T-cell (primary cell): ENCODE data around the gene NXPH4. TPM values are rescaled to one million over a fixed set of nuclear protein-coding genes. Genes with fewer than 3 reads are reported as not detected.

ENCODE experiments used
- ATAC-seq, 4 experiments: fragments of 200-7000 bp in 3 of 4; fragments of 150-1000 bp in 1 of 4; cut with Tn5 transposase; replicated peaks in 1 of 4; 1 replicate in 3 of 4; 2 replicates in 1 of 4; pipeline ENCODE4 v1.10.0; 2021; ENCODE audit warnings: moderate library complexity in 3 of 4, mild to moderate bottlenecking in 2 of 4, moderate number of reproducible peaks in 1 of 4
- CTCF ChIA-PET, 2 donors: fragments of 300-600 bp; sonication (Branson Sonifier 250); formaldehyde crosslinking; loops; one replicate each; lab custom pipeline; 2022; ENCODE audit warnings: antibody characterized with exemption in 2 of 2; lab: Charles Lee
- POLR2A ChIA-PET, 2 donors: fragments of 300-600 bp; sonication (Branson Sonifier 250); formaldehyde crosslinking; loops; one replicate each; lab custom pipeline; 2022; ENCODE audit warnings: antibody characterized with exemption in 2 of 2; lab: Charles Lee
- DNase-seq, 35 experiments: peaks; one replicate each; pipeline versions ENCODE4 v3.0.0 to v3.0.0-alpha.2; 2013 to 2023
- H3K27ac ChIP-seq: one replicate; pipeline ENCODE4 v1.5.1; 2013; ENCODE audit warnings: low read length
- H3K27me3 ChIP-seq, 2 experiments: replicated peaks in 1 of 2; 1 replicate in 1 of 2; 2 replicates in 1 of 2; pipeline versions ENCODE4 v1.6.1 to v1.7.0; 2013; ENCODE audit warnings: low read length in 1 of 2, mixed read lengths in 1 of 2; ENCODE audit not compliant: control insufficient read depth in 2 of 2, insufficient read depth in 2 of 2; ENCODE audit errors: extremely low read depth in 1 of 2
- H3K36me3 ChIP-seq, 2 donors: 1 replicate in 1 of 2; 2 replicates in 1 of 2; pipeline versions ENCODE4 v1.6.1 to v1.7.0; 2013; ENCODE audit warnings: low read length in 1 of 2; ENCODE audit not compliant: control insufficient read depth in 2 of 2, insufficient read depth in 1 of 2; ENCODE audit errors: extremely low read depth in 1 of 2
- H3K4me1 ChIP-seq, 2 experiments: 1 replicate in 1 of 2; 2 replicates in 1 of 2; pipeline versions ENCODE4 v1.6.1 to v1.7.0; 2013; ENCODE audit warnings: low read length in 2 of 2, mixed read lengths in 1 of 2; ENCODE audit not compliant: insufficient read depth in 2 of 2, control insufficient read depth in 1 of 2; ENCODE audit errors: extremely low read depth in 1 of 2
- H3K4me3 ChIP-seq, 2 donors: 1 replicate in 1 of 2; 2 replicates in 1 of 2; pipeline versions ENCODE4 v1.5.1 to v1.7.0; 2013; ENCODE audit warnings: mild to moderate bottlenecking in 2 of 2, low read length in 1 of 2, moderate library complexity in 1 of 2; ENCODE audit not compliant: control insufficient read depth in 1 of 2; ENCODE audit errors: extremely low read depth in 1 of 2
- H3K9me3 ChIP-seq: 2 replicates; pipeline ENCODE4 v1.7.0; 2013
- H3K27ac Mint-ChIP-seq, 2 donors: one replicate each; pipeline ENCODE4 v1.8.0; 2020 to 2021; ENCODE audit warnings: mild to moderate bottlenecking in 2 of 2, mixed read lengths in 2 of 2
- H3K27me3 Mint-ChIP-seq, 2 donors: one replicate each; pipeline ENCODE4 v1.8.0; 2021 to 2022; ENCODE audit warnings: mixed read lengths in 2 of 2
- H3K36me3 Mint-ChIP-seq: one replicate; pipeline ENCODE4 v1.8.0; 2021; ENCODE audit warnings: mixed read lengths
- H3K4me1 Mint-ChIP-seq, 3 donors: one replicate each; pipeline ENCODE4 v1.8.0; 2020 to 2022; ENCODE audit warnings: mixed read lengths in 3 of 3, mild to moderate bottlenecking in 1 of 3
- H3K4me3 Mint-ChIP-seq, 3 donors: one replicate each; pipeline ENCODE4 v1.8.0; 2020 to 2022; ENCODE audit warnings: mild to moderate bottlenecking in 3 of 3, mixed read lengths in 3 of 3, moderate library complexity in 3 of 3
- H3K9me3 Mint-ChIP-seq, 3 donors: one replicate each; pipeline ENCODE4 v1.8.0; 2020 to 2022; ENCODE audit warnings: mixed read lengths in 3 of 3
- WGBS: methylation state at CpG from one replicate; pipeline ENCODE4 v1.1.5; 2013; ENCODE audit warnings: missing lambda C conversion rate; ENCODE audit not compliant: insufficient coverage; 5-methylcytosine and 5-hydroxymethylcytosine counted together
- total RNA-seq, 35 experiments: library from RNA in 6 of 35; stranded (reverse) in 6 of 35; fragments of 120-200 nt in 1 of 35; gene quantifications; one replicate each; pipeline versions ENCODE4 v1.2.1 to v1.2.4 and lab custom pipeline; 2013 to 2026

Gene NXPH4
- total RNA-seq, 5 donors from 2014 or later (not counting 1 experiment from before 2014, with no cell fraction given), result 0.49 to 4.5 (median 1.0) TPM; not detected in 1

DNA sequence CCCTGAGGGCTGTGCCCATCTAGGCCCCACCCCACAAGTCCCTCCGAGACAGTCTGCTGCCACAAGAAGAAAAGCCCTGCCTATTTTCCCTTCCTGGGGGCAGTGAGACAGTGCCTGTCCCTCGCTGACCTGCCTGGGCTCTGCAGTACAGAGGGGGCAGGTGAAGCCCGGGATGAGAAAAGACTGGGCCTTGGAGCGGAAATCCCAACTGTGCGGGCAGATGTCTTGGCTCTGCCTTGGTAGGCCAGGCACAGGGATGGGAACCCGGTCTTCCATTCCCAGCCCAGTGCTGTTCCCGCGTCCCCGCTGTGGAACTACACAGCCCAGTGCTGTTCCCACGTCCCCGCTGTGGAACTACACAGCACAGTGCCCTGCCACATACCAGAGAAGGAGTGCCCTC lies 12.8 kb upstream of the NXPH4 start:
- CTCF ChIA-PET, result no interaction called here
- H3K27me3 ChIP-seq, result no peaks in the 10 kb centered on the region
- H3K4me1 ChIP-seq, result no peaks in the 10 kb centered on the region
- H3K4me3 Mint-ChIP-seq, result no peak overlapping the region
- no peaks in the 10 kb centered on the region for H3K27me3 Mint-ChIP-seq
- ATAC-seq (no peak), DNase-seq (no peak)
- WGBS, result 85% methylated on average over 10 of the region's 11 CpGs
- no peak overlapping the region for H3K4me3 ChIP-seq
- no peaks in the 10 kb centered on the region for H3K9me3 Mint-ChIP-seq
- no peak overlapping the region for H3K27ac ChIP-seq
- no peaks in the 10 kb centered on the region for H3K4me1 Mint-ChIP-seq
- no peaks in the 10 kb centered on the region for H3K9me3 ChIP-seq
- H3K36me3 Mint-ChIP-seq, result no peaks in the 10 kb centered on the region
- no peak overlapping the region for H3K27ac Mint-ChIP-seq
- H3K36me3 ChIP-seq, result no peaks in the 10 kb centered on the region
- POLR2A ChIA-PET, result interaction anchor here in 1 of 2 donors (0.6 kb wide), 1 partner anchor 42 kb away, joined by 3 read pairs; no protein-coding TSS in a partner anchor

DNA sequence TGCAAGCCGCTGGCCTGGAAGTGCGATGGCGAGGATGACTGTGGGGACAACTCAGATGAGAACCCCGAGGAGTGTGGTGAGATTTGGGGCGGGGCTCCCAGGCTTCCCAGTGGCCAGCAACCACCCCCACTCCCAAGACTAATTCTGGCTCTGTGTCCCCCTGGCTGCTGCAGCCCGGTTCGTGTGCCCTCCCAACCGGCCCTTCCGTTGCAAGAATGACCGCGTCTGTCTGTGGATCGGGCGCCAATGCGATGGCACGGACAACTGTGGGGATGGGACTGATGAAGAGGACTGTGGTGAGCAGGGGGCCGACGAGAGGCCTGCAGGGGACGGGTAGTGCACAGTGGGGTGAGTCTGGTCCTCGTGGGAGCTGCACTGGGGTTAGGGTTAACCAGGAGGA lies 12.1 kb upstream of the NXPH4 start:
- H3K4me3 Mint-ChIP-seq, result no peak overlapping the region
- ChIA-PET CTCF (no interaction called here), POLR2A (no interaction called here)
- H3K36me3 Mint-ChIP-seq, result no peaks in the 10 kb centered on the region
- no peaks in the 10 kb centered on the region for H3K9me3 ChIP-seq
- ATAC-seq, result no peak
- H3K4me3 ChIP-seq, result no peak overlapping the region
- no peak overlapping the region for H3K27ac Mint-ChIP-seq
- no peaks in the 10 kb centered on the region for H3K27me3 Mint-ChIP-seq
- no peaks in the 10 kb centered on the region for H3K4me1 ChIP-seq
- H3K4me1 Mint-ChIP-seq, result no peaks in the 10 kb centered on the region
- no peak overlapping the region for H3K27ac ChIP-seq
- H3K9me3 Mint-ChIP-seq, result no peaks in the 10 kb centered on the region
- WGBS, result 86% methylated on average over 14 of the region's 19 CpGs
- DNase-seq, result no peak
- no peaks in the 10 kb centered on the region for H3K27me3 ChIP-seq
- H3K36me3 ChIP-seq, result no peaks in the 10 kb centered on the region

DNA sequence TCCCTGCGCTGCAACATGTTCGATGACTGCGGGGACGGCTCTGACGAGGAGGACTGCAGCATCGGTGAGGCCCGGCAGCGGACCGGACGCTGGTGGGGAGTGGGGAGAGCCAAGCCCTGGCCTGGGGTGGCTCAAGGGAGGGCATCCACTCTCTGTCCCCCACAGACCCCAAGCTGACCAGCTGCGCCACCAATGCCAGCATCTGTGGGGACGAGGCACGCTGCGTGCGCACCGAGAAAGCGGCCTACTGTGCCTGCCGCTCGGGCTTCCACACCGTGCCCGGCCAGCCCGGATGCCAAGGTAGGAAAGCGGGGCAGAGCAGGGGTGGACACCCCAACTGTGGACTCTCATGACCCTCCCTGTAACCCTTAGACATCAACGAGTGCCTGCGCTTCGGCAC lies 11.4 kb upstream of the NXPH4 start:
- POLR2A ChIA-PET, result no interaction called here
- no peak overlapping the region for H3K4me3 Mint-ChIP-seq
- H3K27me3 Mint-ChIP-seq, result no peaks in the 10 kb centered on the region
- Histone ChIP-seq H3K9me3 (no peaks in the 10 kb centered on the region), H3K27ac (no peak overlapping the region), H3K27me3 (no peaks in the 10 kb centered on the region), H3K4me3 (no peak overlapping the region), H3K4me1 (no peaks in the 10 kb centered on the region), H3K36me3 (no peaks in the 10 kb centered on the region)
- 93% methylated on average over 21 of the region's 26 CpGs for WGBS
- ATAC-seq, result no peak
- DNase-seq, result no peak
- no peaks in the 10 kb centered on the region for H3K36me3 Mint-ChIP-seq
- H3K9me3 Mint-ChIP-seq, result no peaks in the 10 kb centered on the region
- no peak overlapping the region for H3K27ac Mint-ChIP-seq
- no peaks in the 10 kb centered on the region for H3K4me1 Mint-ChIP-seq
- CTCF ChIA-PET, result no interaction called here

DNA sequence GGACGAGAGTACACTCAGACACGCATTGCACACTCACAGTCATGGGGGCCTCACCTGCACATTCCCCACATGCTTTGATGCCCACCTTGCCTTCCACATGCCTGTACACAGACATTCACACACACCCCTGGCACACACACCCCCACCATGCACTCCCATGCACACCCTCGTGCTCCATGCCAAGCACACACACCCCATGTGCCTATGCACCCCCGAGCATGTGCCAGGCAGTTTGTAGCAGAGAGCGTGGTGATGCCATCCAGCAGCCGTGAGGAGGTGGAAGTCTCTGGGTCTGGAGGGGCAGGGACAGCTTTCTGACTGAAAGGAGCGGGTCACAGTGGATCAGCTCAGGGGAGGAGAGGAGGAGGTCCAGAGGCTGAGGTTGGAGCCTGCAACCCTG lies 10.7 kb upstream of the NXPH4 start:
- Histone ChIP-seq H3K9me3 (no peaks in the 10 kb centered on the region), H3K36me3 (no peaks in the 10 kb centered on the region), H3K4me3 (no peak overlapping the region), H3K4me1 (no peaks in the 10 kb centered on the region), H3K27me3 (peaks cover 0 to 4% of the 10 kb centered on the region in 2 experiments), H3K27ac (no peak overlapping the region)
- H3K36me3 Mint-ChIP-seq, result no peaks in the 10 kb centered on the region
- POLR2A ChIA-PET, result no interaction called here
- DNase-seq (no peak), ATAC-seq (no peak)
- H3K9me3 Mint-ChIP-seq, result no peaks in the 10 kb centered on the region
- H3K27ac Mint-ChIP-seq, result no peak overlapping the region
- no peaks in the 10 kb centered on the region for H3K4me1 Mint-ChIP-seq
- H3K4me3 Mint-ChIP-seq, result no peak overlapping the region
- WGBS, result 68% methylated on average over 5 of the region's 7 CpGs
- no peaks in the 10 kb centered on the region for H3K27me3 Mint-ChIP-seq
- CTCF ChIA-PET, result interaction anchor here in 1 of 2 donors (0.6 kb wide), 1 partner anchor 684 kb away, joined by 4 read pairs; the partner anchor contains the start of gene RBMS2

DNA sequence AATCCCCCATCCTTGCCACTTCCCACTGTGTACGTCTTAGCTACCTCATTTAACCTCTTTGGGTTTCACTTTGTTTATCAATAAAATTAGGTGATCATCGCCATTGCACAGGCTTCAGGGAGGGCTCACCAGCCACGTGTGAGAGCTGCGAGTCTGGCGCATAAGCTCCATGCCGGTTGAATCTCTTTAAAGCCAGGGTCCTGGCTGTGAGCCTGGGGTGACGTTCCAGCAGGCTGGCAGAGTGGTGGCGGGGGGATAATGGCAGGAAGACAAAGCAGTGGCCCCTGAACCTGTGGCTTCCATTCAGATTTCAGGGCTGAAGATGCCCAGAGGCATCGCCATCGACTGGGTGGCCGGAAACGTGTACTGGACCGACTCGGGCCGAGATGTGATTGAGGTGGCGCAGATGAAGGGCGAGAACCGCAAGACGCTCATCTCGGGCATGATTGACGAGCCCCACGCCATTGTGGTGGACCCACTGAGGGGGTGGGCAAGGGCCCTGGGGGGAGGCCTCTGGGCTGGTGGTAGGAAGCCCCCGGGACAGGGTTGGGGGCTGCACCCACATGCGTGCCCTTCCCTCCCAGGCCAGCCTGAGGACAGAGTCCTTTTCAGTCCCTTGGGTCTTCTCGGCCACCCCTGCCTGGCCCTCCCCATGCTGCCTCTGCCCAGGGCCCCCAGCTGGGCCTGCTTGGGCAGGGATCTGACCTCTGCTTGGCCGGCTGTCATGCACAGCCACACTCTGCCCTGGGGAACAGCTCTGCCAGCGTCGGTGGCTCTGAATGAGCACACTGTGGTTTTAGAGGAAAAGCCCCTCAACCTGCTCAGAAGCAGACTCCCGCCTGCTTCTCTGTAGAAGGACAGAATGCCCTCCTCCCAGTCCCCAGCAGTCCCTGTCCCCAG lies 8.6 kb upstream of the NXPH4 start:
- Mint-ChIP-seq H3K27ac (no peak overlapping the region), H3K9me3 (no peaks in the 10 kb centered on the region), H3K4me3 (no peak overlapping the region), H3K36me3 (no peaks in the 10 kb centered on the region), H3K4me1 (no peaks in the 10 kb centered on the region), H3K27me3 (peaks cover 0 to 2% of the 10 kb centered on the region in 2 donors)
- Histone ChIP-seq H3K4me1 (peaks cover 0 to 2% of the 10 kb centered on the region in 2 experiments), H3K4me3 (no peak overlapping the region), H3K36me3 (no peaks in the 10 kb centered on the region), H3K27ac (no peak overlapping the region), H3K9me3 (no peaks in the 10 kb centered on the region), H3K27me3 (peaks cover 0 to 16% of the 10 kb centered on the region in 2 experiments)
- no peak for ATAC-seq
- CTCF ChIA-PET, result interaction anchor here in 1 of 2 donors (0.6 kb wide), 1 partner anchor 18 kb away, joined by 5 read pairs; no protein-coding TSS in a partner anchor
- POLR2A ChIA-PET, result no interaction called here
- no peak for DNase-seq
- 84% methylated on average over 27 of the region's 29 CpGs for WGBS

DNA sequence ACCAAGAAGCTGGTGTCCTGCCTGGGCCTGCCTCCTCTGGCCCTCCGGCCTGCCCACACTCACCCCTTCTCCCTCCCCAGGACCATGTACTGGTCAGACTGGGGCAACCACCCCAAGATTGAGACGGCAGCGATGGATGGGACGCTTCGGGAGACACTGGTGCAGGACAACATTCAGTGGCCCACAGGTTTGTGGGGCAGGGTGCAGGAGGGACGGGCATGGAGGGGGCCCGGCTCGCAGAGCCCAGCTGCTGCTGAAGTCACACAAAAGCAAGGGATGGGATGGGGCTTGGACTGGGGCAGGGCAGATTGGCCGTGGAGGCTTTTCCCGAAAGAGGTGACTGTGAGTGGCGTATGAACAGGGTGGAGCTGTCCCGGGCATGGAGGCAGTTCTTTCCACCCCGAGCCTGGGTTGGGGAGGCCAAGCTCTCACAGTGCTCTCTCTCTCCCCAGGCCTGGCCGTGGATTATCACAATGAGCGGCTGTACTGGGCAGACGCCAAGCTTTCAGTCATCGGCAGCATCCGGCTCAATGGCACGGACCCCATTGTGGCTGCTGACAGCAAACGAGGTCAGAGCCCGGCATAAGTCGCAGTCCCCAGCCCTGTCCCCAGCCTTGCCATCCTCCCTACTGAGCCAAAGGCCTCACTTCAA lies 7.8 kb upstream of the NXPH4 start:
- H3K4me1 ChIP-seq, result peaks cover 0 to 10% of the 10 kb centered on the region in 2 experiments
- Mint-ChIP-seq H3K27ac (no peak overlapping the region), H3K4me3 (no peak overlapping the region), H3K4me1 (peaks cover 6% of the 10 kb centered on the region in 3 donors), H3K36me3 (no peaks in the 10 kb centered on the region), H3K27me3 (peaks cover 6 to 7% of the 10 kb centered on the region in 2 donors), H3K9me3 (no peaks in the 10 kb centered on the region)
- H3K4me3 ChIP-seq, result no peak overlapping the region
- ChIA-PET CTCF (interaction anchor here in 1 of 2 donors (0.6 kb wide), 1 partner anchor 18 kb away, joined by 5 read pairs; no protein-coding TSS in a partner anchor), POLR2A (no interaction called here)
- H3K27ac ChIP-seq, result no peak overlapping the region
- DNase-seq, result no peak
- ATAC-seq, result no peak
- 90% methylated on average over 17 of the region's 22 CpGs for WGBS
- no peaks in the 10 kb centered on the region for H3K9me3 ChIP-seq
- no peaks in the 10 kb centered on the region for H3K36me3 ChIP-seq
- peaks cover 0 to 23% of the 10 kb centered on the region in 2 experiments for H3K27me3 ChIP-seq
